GM23338 (cell line): ENCODE measurements around the gene OR5K1. TPM values are rescaled to one million over a fixed set of nuclear protein-coding genes. Genes with fewer than 3 reads are reported as not detected.

Source experiments
- ATAC-seq: fragments of 200-7000 bp; cut with Tn5 transposase; 3 replicates; pipeline ENCODE4 v1.9.1; 2020
- DNase-seq: peaks from one replicate; pipeline ENCODE4 v3.0.0-alpha.2; 2015; ENCODE audit warnings: low spot score
- H2AFZ ChIP-seq: fragments of 200-600 bp; sonication (generic); 2 replicates; pipeline ENCODE4 v1.8.0; 2016; ENCODE audit warnings: antibody characterized with exemption, mild to moderate bottlenecking, moderate library complexity
- H3F3A ChIP-seq: fragments of 200-600 bp; sonication (generic); replicated peaks from 2 replicates; pipeline ENCODE4 v1.8.0; 2017; ENCODE audit warnings: antibody characterized with exemption, mixed run types, low read depth
- H3K27ac ChIP-seq: fragments of 200-600 bp; sonication (generic); 2 replicates; pipeline ENCODE4 v1.6.1; 2016; ENCODE audit warnings: low read depth
- H3K27me3 ChIP-seq: fragments of 200-600 bp; sonication (generic); 2 replicates; pipeline ENCODE4 v1.8.0; 2016; ENCODE audit warnings: mild to moderate bottlenecking, mixed run types, moderate library complexity; ENCODE audit not compliant: insufficient read depth
- H3K36me3 ChIP-seq: fragments of 200-600 bp; sonication (generic); 2 replicates; pipeline ENCODE4 v1.8.0; 2016; ENCODE audit warnings: mild to moderate bottlenecking; ENCODE audit not compliant: insufficient read depth
- H3K4me1 ChIP-seq: fragments of 200-600 bp; sonication (generic); 2 replicates; pipeline ENCODE4 v1.8.0; 2016; ENCODE audit warnings: mild to moderate bottlenecking, moderate library complexity; ENCODE audit not compliant: insufficient read depth
- H3K4me2 ChIP-seq: fragments of 200-600 bp; sonication (generic); 2 replicates; pipeline ENCODE4 v1.7.1; 2017; ENCODE audit warnings: mixed run types
- H3K4me3 ChIP-seq: fragments of 200-600 bp; sonication (generic); 2 replicates; pipeline ENCODE4 v1.6.1; 2016; ENCODE audit warnings: mixed run types
- H3K79me2 ChIP-seq: fragments of 200-600 bp; sonication (generic); replicated peaks from 2 replicates; pipeline ENCODE4 v1.8.0; 2017; ENCODE audit warnings: mild to moderate bottlenecking; ENCODE audit not compliant: insufficient read depth
- H3K9me2 ChIP-seq: fragments of 200-600 bp; sonication (generic); 2 replicates; pipeline ENCODE4 v1.8.0; 2017; ENCODE audit not compliant: insufficient read depth
- H4K20me1 ChIP-seq: fragments of 200-600 bp; sonication (generic); replicated peaks from 2 replicates; pipeline ENCODE4 v1.8.0; 2017; ENCODE audit warnings: mild to moderate bottlenecking; ENCODE audit not compliant: insufficient read depth
- H3K27ac Mint-ChIP-seq: 2 replicates; pipeline ENCODE4 v1.8.0; 2020; ENCODE audit warnings: inconsistent platforms, mild to moderate bottlenecking, moderate library complexity, mixed read lengths
- H3K27me3 Mint-ChIP-seq: 3 replicates; pipeline ENCODE4 v1.8.0; 2022; ENCODE audit warnings: low read depth, mild to moderate bottlenecking, moderate library complexity, mixed read lengths, inconsistent platforms; ENCODE audit not compliant: insufficient read depth, poor library complexity
- H3K36me3 Mint-ChIP-seq: 3 replicates; pipeline ENCODE4 v1.8.0; 2021; ENCODE audit warnings: low read depth, mild to moderate bottlenecking, inconsistent platforms, moderate library complexity, mixed read lengths
- H3K4me1 Mint-ChIP-seq: 3 replicates; pipeline ENCODE4 v1.8.0; 2020; ENCODE audit warnings: mild to moderate bottlenecking, inconsistent platforms, mixed read lengths
- H3K4me3 Mint-ChIP-seq: 3 replicates; pipeline ENCODE4 v1.8.0; 2021; ENCODE audit warnings: moderate library complexity, mild to moderate bottlenecking, inconsistent platforms, mixed read lengths
- H3K9me3 Mint-ChIP-seq: 3 replicates; pipeline ENCODE4 v1.8.0; 2020; ENCODE audit warnings: moderate library complexity, mild to moderate bottlenecking, inconsistent platforms, mixed read lengths
- CREB1 ChIP-seq: fragments of 250-450 bp; sonication (Bioruptor Pico); IDR thresholded peaks from 2 replicates; pipeline ENCODE4 v1.5.0; 2020; ENCODE audit warnings: low read depth, mild to moderate bottlenecking, moderate library complexity
- EZH2 ChIP-seq: fragments of 200-600 bp; sonication (generic); IDR thresholded peaks from one replicate; pipeline ENCODE4 v1.8.0; 2017; ENCODE audit warnings: antibody characterized with exemption, mild to moderate bottlenecking, low read depth; ENCODE audit not compliant: unreplicated experiment
- EZH2phosphoT487 ChIP-seq: fragments of 200-600 bp; sonication (generic); IDR thresholded peaks from one replicate; pipeline ENCODE4 v1.8.1; 2018; ENCODE audit warnings: antibody characterized with exemption; ENCODE audit not compliant: unreplicated experiment
- JUNB ChIP-seq: IDR thresholded peaks from one replicate; pipeline ENCODE4 v1.6.1; 2016; ENCODE audit warnings: antibody characterized with exemption; ENCODE audit not compliant: unreplicated experiment
- NANOG ChIP-seq: IDR thresholded peaks from 2 replicates; pipeline ENCODE4 v1.6.1; 2016; ENCODE audit warnings: antibody characterized with exemption, borderline replicate concordance
- POLR2AphosphoS5 ChIP-seq: IDR thresholded peaks from 2 replicates; pipeline ENCODE4 v1.6.1; 2016; ENCODE audit warnings: antibody characterized with exemption, low read depth
- STAT1 ChIP-seq: IDR thresholded peaks from one replicate; pipeline ENCODE4 v1.6.1; 2016; ENCODE audit warnings: antibody characterized with exemption; ENCODE audit not compliant: unreplicated experiment
- ZNF114 ChIP-seq: fragments of 250-450 bp; sonication (Bioruptor Pico); IDR thresholded peaks from 2 replicates; pipeline ENCODE4 v1.5.0; 2020; ENCODE audit warnings: mild to moderate bottlenecking, moderate library complexity
- ZNF331 ChIP-seq: fragments of 250-450 bp; sonication (Bioruptor Pico); IDR thresholded peaks from 2 replicates; pipeline ENCODE4 v1.5.0; 2020; ENCODE audit warnings: low read depth, mild to moderate bottlenecking, moderate library complexity
- polyA plus RNA-seq: library from polyadenylated mRNA; unstranded; fragments of >200 nt; fragmentation: Nextera tagmentation; extraction: Ambion mirVana; gene quantifications from 2 replicates; pipeline ENCODE4 v1.2.1, GENCODE V29; 2016
- total RNA-seq: library from RNA; depleted of rRNA; stranded (reverse); fragments of >200 nt; shearing (Covaris generic); gene quantifications from 2 replicates; pipeline ENCODE4 v1.2.3, GENCODE V29; 2014
- TF ChIP-seq, protein P1 (sequence below): fragments of 250-450 bp; sonication (Bioruptor Pico); IDR thresholded peaks from 2 replicates; pipeline ENCODE4 v1.5.0; 2020; ENCODE audit warnings: mild to moderate bottlenecking, moderate library complexity
- TF ChIP-seq, protein P2 (sequence below): IDR thresholded peaks from one replicate; pipeline ENCODE4 v1.6.1; 2018; ENCODE audit warnings: antibody characterized with exemption; ENCODE audit not compliant: unreplicated experiment
- TF ChIP-seq, protein P3 (sequence below), 2 experiments: fragments of 200-600 bp in 1 of 2; sonication (generic) in 1 of 2; conservative IDR thresholded peaks; 2 replicates each; pipeline versions ENCODE4 v1.5.1 to v1.6.1; 2016 to 2017; ENCODE audit warnings: antibody characterized with exemption in 2 of 2, low read depth in 2 of 2, mild to moderate bottlenecking in 2 of 2, moderate library complexity in 1 of 2
- TF ChIP-seq, protein P4 (sequence below): IDR thresholded peaks from 2 replicates; pipeline ENCODE4 v1.6.1; 2016; ENCODE audit warnings: antibody characterized with exemption

OR5K1 gene
- total and polyA plus RNA-seq, 2 experiments from 2014 or later = not detected

DNA sequence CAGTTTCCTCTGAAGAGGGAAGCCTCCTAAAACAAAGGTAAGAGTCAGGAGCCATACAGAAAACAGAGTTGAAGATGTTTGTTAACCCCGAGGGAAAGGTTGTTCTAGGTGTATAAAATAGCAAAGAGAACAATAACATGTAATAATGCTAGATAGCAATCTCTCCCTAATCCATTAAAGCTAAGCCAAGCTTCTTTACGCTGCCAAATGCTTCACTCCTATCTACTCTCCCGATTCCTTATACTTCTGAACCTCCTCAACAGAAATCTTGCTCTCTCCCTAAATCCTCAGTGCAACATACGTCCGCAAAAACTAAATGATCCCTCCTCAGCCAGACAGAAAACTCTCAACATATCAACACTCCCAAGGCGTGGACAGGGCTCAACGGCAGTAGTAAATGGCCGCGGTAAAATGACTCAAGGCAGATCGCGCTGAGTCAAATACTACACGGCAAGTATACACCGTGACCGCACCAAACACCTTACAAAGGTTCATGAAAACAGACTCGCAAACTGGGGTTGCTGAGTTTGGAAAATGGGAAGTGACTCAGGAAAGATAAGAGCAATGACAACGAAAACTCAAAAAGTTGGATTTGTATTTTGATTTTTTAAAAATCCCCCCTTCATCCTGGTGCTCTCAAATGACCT lies 59.0 kb downstream of the OR5K1 start:
- H3K4me1 ChIP-seq = peaks cover 21% of the 10 kb centered on the region
- peak overlapping the region; percentile 93 for H3K4me2 ChIP-seq
- 0 out of 2 replicates have a peak overlapping the region, but pooled peaks have one; percentile 44 for H2AFZ ChIP-seq
- Mint-ChIP-seq H3K4me1 (peaks cover 27% of the 10 kb centered on the region), H3K27ac (peak overlapping the region; percentile 97), H3K27me3 (no peaks in the 10 kb centered on the region), H3K4me3 (peak overlapping the region; percentile 94), H3K9me3 (no peaks in the 10 kb centered on the region), H3K36me3 (peaks cover 30% of the 10 kb centered on the region)
- ATAC-seq = peak; percentile 45
- DNase-seq = peak; percentile 60
- no peaks in the 10 kb centered on the region for H3F3A ChIP-seq
- H3K4me3 ChIP-seq = peak overlapping the region; percentile 93
- H3K79me2 ChIP-seq = peaks cover 49% of the 10 kb centered on the region
- H3K27me3 ChIP-seq = no peaks in the 10 kb centered on the region
- H4K20me1 ChIP-seq = peaks cover 10% of the 10 kb centered on the region
- H3K9me2 ChIP-seq = no peaks in the 10 kb centered on the region
- H3K27ac ChIP-seq = peak overlapping the region; percentile 79
- peaks cover 3% of the 10 kb centered on the region; the same call in 1 of the 2 replicates for H3K36me3 ChIP-seq
- TF ChIP-seq CREB1 (CRISPR knock-in tag) = no peak
- TF ChIP-seq, protein P1, sequence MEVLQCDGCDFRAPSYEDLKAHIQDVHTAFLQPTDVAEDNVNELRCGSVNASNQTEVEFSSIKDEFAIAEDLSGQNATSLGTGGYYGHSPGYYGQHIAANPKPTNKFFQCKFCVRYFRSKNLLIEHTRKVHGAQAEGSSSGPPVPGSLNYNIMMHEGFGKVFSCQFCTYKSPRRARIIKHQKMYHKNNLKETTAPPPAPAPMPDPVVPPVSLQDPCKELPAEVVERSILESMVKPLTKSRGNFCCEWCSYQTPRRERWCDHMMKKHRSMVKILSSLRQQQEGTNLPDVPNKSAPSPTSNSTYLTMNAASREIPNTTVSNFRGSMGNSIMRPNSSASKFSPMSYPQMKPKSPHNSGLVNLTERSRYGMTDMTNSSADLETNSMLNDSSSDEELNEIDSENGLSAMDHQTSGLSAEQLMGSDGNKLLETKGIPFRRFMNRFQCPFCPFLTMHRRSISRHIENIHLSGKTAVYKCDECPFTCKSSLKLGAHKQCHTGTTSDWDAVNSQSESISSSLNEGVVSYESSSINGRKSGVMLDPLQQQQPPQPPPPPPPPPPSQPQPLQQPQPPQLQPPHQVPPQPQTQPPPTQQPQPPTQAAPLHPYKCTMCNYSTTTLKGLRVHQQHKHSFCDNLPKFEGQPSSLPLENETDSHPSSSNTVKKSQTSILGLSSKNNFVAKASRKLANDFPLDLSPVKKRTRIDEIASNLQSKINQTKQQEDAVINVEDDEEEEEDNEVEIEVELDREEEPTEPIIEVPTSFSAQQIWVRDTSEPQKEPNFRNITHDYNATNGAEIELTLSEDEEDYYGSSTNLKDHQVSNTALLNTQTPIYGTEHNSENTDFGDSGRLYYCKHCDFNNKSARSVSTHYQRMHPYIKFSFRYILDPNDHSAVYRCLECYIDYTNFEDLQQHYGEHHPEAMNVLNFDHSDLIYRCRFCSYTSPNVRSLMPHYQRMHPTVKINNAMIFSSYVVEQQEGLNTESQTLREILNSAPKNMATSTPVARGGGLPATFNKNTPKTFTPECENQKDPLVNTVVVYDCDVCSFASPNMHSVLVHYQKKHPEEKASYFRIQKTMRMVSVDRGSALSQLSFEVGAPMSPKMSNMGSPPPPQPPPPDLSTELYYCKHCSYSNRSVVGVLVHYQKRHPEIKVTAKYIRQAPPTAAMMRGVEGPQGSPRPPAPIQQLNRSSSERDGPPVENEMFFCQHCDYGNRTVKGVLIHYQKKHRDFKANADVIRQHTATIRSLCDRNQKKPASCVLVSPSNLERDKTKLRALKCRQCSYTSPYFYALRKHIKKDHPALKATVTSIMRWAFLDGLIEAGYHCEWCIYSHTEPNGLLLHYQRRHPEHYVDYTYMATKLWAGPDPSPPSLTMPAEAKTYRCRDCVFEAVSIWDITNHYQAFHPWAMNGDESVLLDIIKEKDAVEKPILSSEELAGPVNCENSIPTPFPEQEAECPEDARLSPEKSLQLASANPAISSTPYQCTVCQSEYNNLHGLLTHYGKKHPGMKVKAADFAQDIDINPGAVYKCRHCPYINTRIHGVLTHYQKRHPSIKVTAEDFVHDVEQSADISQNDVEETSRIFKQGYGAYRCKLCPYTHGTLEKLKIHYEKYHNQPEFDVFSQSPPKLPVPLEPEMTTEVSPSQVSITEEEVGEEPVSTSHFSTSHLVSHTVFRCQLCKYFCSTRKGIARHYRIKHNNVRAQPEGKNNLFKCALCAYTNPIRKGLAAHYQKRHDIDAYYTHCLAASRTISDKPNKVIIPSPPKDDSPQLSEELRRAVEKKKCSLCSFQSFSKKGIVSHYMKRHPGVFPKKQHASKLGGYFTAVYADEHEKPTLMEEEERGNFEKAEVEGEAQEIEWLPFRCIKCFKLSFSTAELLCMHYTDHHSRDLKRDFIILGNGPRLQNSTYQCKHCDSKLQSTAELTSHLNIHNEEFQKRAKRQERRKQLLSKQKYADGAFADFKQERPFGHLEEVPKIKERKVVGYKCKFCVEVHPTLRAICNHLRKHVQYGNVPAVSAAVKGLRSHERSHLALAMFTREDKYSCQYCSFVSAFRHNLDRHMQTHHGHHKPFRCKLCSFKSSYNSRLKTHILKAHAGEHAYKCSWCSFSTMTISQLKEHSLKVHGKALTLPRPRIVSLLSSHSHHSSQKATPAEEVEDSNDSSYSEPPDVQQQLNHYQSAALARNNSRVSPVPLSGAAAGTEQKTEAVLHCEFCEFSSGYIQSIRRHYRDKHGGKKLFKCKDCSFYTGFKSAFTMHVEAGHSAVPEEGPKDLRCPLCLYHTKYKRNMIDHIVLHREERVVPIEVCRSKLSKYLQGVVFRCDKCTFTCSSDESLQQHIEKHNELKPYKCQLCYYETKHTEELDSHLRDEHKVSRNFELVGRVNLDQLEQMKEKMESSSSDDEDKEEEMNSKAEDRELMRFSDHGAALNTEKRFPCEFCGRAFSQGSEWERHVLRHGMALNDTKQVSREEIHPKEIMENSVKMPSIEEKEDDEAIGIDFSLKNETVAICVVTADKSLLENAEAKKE (CRISPR knock-in tag) = no peak
- no peak for TF ChIP-seq JUNB
- TF ChIP-seq EZH2 = no peak
- no peak for TF ChIP-seq POLR2AphosphoS5
- TF ChIP-seq NANOG = no peak
- TF ChIP-seq EZH2phosphoT487 = no peak
- TF ChIP-seq ZNF331 (CRISPR knock-in tag) = no peak
- TF ChIP-seq, protein P2, sequence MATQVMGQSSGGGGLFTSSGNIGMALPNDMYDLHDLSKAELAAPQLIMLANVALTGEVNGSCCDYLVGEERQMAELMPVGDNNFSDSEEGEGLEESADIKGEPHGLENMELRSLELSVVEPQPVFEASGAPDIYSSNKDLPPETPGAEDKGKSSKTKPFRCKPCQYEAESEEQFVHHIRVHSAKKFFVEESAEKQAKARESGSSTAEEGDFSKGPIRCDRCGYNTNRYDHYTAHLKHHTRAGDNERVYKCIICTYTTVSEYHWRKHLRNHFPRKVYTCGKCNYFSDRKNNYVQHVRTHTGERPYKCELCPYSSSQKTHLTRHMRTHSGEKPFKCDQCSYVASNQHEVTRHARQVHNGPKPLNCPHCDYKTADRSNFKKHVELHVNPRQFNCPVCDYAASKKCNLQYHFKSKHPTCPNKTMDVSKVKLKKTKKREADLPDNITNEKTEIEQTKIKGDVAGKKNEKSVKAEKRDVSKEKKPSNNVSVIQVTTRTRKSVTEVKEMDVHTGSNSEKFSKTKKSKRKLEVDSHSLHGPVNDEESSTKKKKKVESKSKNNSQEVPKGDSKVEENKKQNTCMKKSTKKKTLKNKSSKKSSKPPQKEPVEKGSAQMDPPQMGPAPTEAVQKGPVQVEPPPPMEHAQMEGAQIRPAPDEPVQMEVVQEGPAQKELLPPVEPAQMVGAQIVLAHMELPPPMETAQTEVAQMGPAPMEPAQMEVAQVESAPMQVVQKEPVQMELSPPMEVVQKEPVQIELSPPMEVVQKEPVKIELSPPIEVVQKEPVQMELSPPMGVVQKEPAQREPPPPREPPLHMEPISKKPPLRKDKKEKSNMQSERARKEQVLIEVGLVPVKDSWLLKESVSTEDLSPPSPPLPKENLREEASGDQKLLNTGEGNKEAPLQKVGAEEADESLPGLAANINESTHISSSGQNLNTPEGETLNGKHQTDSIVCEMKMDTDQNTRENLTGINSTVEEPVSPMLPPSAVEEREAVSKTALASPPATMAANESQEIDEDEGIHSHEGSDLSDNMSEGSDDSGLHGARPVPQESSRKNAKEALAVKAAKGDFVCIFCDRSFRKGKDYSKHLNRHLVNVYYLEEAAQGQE = no peak
- no peak for TF ChIP-seq ZNF114 (CRISPR knock-in tag)
- TF ChIP-seq, protein P3, sequence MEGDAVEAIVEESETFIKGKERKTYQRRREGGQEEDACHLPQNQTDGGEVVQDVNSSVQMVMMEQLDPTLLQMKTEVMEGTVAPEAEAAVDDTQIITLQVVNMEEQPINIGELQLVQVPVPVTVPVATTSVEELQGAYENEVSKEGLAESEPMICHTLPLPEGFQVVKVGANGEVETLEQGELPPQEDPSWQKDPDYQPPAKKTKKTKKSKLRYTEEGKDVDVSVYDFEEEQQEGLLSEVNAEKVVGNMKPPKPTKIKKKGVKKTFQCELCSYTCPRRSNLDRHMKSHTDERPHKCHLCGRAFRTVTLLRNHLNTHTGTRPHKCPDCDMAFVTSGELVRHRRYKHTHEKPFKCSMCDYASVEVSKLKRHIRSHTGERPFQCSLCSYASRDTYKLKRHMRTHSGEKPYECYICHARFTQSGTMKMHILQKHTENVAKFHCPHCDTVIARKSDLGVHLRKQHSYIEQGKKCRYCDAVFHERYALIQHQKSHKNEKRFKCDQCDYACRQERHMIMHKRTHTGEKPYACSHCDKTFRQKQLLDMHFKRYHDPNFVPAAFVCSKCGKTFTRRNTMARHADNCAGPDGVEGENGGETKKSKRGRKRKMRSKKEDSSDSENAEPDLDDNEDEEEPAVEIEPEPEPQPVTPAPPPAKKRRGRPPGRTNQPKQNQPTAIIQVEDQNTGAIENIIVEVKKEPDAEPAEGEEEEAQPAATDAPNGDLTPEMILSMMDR (conservative IDR thresholded peaks at IDR 0.05; ENCODE audit: low read depth in 2 of 2) = no peak
- TF ChIP-seq STAT1 = no peak
- TF ChIP-seq, protein P4, sequence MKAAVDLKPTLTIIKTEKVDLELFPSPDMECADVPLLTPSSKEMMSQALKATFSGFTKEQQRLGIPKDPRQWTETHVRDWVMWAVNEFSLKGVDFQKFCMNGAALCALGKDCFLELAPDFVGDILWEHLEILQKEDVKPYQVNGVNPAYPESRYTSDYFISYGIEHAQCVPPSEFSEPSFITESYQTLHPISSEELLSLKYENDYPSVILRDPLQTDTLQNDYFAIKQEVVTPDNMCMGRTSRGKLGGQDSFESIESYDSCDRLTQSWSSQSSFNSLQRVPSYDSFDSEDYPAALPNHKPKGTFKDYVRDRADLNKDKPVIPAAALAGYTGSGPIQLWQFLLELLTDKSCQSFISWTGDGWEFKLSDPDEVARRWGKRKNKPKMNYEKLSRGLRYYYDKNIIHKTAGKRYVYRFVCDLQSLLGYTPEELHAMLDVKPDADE = no peak
